Peyer's patch (tissue), 4 donors: Measurements from ENCODE around the gene TGFB3. TPM values are rescaled to one million over a fixed set of nuclear protein-coding genes. Genes with fewer than 3 reads are reported as not detected.
A peak's percentile ranks its signal among the peaks of the same experiment; 100 is the strongest.

Experiments
- DNase-seq, 3 donors: peaks; one replicate each; pipeline ENCODE4 v3.0.0-alpha.2; 2017 to 2019
- H3K27ac ChIP-seq, 4 donors: fragments of 200-600 bp; sonication (generic); one replicate each; pipeline ENCODE4 v1.5.1; 2016 to 2019
- H3K27me3 ChIP-seq, 2 donors: fragments of 200-600 bp; sonication (generic); one replicate each; pipeline ENCODE4 v1.5.1; 2019
- H3K36me3 ChIP-seq, 3 donors: fragments of 200-600 bp; sonication (generic); one replicate each; pipeline ENCODE4 v1.5.1; 2016 to 2019
- H3K4me1 ChIP-seq, 4 donors: fragments of 200-600 bp; sonication (generic); one replicate each; pipeline ENCODE4 v1.5.1; 2016 to 2019
- H3K4me3 ChIP-seq, 4 donors: fragments of 200-600 bp; sonication (generic); 1 replicate in 3 of 4; 2 replicates in 1 of 4; pipeline ENCODE4 v1.5.1; 2016 to 2019; ENCODE audit warnings: mild to moderate bottlenecking in 1 of 4
- H3K9me3 ChIP-seq, 4 donors: fragments of 200-600 bp; sonication (generic); one replicate each; pipeline ENCODE4 v1.5.1; 2016 to 2019; ENCODE audit warnings: mild to moderate bottlenecking in 1 of 4
- CTCF ChIP-seq, 6 experiments: fragments of 450-650 bp in 4 of 6; fragments of 200-600 bp in 2 of 6; sonication (generic) in 1 of 6; IDR thresholded peaks; one replicate each; pipeline ENCODE4 v1.5.1; 2017 to 2019; ENCODE audit warnings: antibody characterized with exemption in 6 of 6, mild to moderate bottlenecking in 3 of 6, moderate library complexity in 1 of 6
- POLR2A ChIP-seq, 2 donors: fragments of 450-650 bp; IDR thresholded peaks; one replicate each; pipeline ENCODE4 v1.5.1; 2017; ENCODE audit warnings: antibody characterized with exemption in 2 of 2, mild to moderate bottlenecking in 2 of 2, moderate library complexity in 2 of 2
- total RNA-seq, 4 donors: library from RNA; depleted of rRNA; stranded (reverse); fragments of >200 nt; gene quantifications; one replicate each; pipeline ENCODE4 v1.1.0, GENCODE V29; 2016

Gene TGFB3
- total RNA-seq, 4 donors from 2014 or later: 4.2 to 9.2 (median 6.4) TPM

DNA sequence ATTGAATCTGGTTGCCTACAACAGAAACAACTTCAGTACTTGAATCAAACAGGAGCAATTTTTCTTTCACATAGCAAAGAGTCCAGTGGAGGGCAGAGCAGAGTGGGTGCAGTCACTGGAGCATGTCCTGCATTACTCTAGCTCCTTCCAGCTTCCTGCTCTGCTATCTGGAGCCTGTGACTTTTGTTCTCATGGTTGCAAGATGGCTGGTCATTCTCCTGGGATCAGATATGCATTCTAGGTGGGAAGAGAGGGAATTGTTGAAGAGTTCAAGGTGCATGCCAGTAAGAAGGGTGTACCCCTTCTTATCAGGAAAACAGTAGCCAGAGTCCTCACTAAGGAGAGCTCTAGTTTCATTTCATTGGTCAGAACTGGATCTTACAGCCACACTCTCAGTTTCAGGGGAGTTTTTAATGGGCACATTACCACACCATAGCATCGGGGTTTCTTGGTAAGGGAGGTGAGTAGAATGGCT, 11.8 kb upstream of the TGFB3 start:
- Histone ChIP-seq H3K27ac (peak overlapping the region in 2 of 4 donors; percentile 54 to 63), H3K9me3 (no peaks in the 10 kb centered on the region), H3K4me1 (peaks cover 0 to 10% (median 0%) of the 10 kb centered on the region in 4 donors), H3K36me3 (peaks cover 0 to 25% (median 0%) of the 10 kb centered on the region in 3 donors), H3K27me3 (no peaks in the 10 kb centered on the region), H3K4me3 (no peak overlapping the region)
- DNase-seq: peak in 1 of 3 donors; percentile 63
- TF ChIP-seq CTCF (IDR thresholded peaks at IDR 0.05) (peak in 3 of 6 experiments; percentile 27 to 40 (median 38)), POLR2A (IDR thresholded peaks at IDR 0.05) (no peak)

DNA sequence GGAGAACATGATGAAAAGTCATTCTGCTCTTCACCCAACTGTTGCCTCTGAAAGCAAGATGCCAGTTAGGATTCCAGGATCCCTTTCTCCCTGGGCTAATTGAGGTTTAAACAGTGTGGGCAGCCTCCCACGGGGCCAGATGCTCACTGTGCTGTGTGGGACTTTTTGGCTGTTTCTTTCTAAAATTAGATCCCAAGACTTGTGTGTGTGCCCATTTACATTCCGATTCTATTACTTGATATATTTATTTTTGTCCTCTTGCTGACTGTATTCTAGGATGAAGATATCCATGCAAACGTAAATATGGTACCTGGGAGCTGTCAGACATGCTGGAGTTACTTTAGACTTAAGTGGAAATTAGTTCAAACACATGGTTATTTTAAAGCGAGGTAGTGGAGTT, 10.0 kb upstream of the TGFB3 start:
- Histone ChIP-seq H3K4me3 (no peak overlapping the region), H3K9me3 (no peaks in the 10 kb centered on the region), H3K36me3 (peaks cover 0 to 7% (median 0%) of the 10 kb centered on the region in 3 donors), H3K27me3 (no peaks in the 10 kb centered on the region), H3K4me1 (peaks cover 0 to 10% (median 0%) of the 10 kb centered on the region in 4 donors), H3K27ac (peak overlapping the region in 3 of 4 donors; percentile 5 to 49 (median 7))
- DNase-seq: no peak
- TF ChIP-seq CTCF (IDR thresholded peaks at IDR 0.05) (no peak), POLR2A (IDR thresholded peaks at IDR 0.05) (no peak)

DNA sequence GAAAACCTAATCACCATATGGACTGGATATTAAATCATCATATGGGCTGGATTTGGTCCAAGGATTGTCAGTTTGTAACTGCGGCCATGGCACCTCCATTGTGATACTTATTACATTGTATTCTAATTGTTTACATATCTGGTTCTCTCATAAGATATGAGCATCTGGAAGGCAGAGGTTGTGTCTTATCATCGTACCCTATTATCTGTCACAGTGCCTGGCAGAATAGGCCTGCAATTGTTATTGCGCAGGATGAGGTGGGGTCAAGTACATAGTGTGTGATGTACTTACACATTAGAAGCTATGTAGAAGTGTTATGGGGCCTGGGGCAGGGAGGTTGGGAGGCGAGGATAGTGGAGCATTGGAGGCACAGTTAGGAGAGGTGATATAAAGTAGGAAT, 8.5 kb upstream of the TGFB3 start:
- Histone ChIP-seq H3K27me3 (no peaks in the 10 kb centered on the region), H3K27ac (no peak overlapping the region), H3K36me3 (peaks cover 0 to 6% (median 0%) of the 10 kb centered on the region in 3 donors), H3K4me1 (peaks cover 0 to 16% (median 0%) of the 10 kb centered on the region in 4 donors), H3K9me3 (no peaks in the 10 kb centered on the region), H3K4me3 (no peak overlapping the region)
- DNase-seq: no peak
- TF ChIP-seq POLR2A (IDR thresholded peaks at IDR 0.05) (no peak), CTCF (IDR thresholded peaks at IDR 0.05) (no peak)

DNA sequence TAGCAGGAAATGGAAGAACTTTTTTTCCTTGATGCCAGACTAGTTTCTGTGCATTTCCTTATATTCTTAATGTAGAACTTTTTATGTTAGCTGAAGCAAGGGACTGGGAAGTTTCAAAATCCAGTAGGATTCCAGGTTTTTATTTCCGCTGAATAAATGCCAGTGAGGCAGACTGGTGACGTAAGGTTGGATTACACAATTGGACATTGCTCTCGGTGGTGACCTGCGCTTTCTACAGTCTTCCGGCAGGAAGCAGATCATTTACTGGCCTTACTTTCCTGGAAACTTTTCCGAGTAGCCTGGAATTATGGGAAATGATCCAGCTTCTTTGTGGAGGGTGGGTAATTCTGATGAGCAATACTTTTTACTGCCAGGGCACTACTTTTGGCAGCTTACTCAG, 7.3 kb upstream of the TGFB3 start:
- Histone ChIP-seq H3K9me3 (no peaks in the 10 kb centered on the region), H3K27ac (peak overlapping the region in 3 of 4 donors; percentile 47 to 68 (median 61)), H3K4me3 (no peak overlapping the region), H3K27me3 (no peaks in the 10 kb centered on the region), H3K4me1 (peaks cover 0 to 16% (median 0%) of the 10 kb centered on the region in 4 donors), H3K36me3 (peaks cover 0 to 6% (median 0%) of the 10 kb centered on the region in 3 donors)
- TF ChIP-seq CTCF (IDR thresholded peaks at IDR 0.05): peak in 3 of 6 experiments; percentile 5 to 23 (median 15)
- no peak for TF ChIP-seq POLR2A (IDR thresholded peaks at IDR 0.05)
- DNase-seq: peak in 1 of 3 donors; percentile 72

DNA sequence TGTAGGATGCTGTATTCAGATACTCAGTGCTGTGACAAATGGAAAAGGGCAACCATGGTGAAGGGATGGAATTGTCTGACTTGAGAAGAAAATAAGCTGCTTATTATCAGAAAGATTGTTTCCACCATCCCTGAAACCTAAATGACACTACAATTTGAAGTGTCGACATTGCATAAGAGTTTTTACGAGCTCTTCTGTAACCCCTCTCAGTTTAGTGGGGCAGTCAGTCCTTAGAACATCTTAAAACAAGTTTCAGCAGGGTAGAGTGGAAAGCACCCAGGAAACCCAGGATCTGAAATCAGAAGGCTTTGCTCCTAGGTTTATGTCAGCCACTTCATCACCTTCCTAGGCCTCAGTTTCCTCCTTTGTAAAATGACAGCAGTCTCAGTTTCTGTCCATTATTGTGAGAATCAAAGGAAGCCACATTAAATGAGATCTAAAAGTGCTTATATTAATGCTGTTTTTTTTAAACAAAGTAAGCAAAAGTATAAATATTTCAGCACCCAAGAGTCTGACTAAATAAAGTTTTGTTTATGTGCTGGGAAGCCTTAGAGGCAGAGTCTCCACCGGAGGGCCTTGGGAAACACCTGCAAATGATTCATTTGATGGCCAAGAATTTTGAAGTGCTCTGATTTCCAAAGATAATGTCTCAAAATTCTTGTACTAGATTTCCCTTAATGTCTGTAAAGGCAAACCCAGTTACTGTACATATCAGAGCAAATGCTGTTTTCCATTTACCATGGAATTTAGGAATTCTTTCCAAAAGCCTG, 5.6 kb upstream of the TGFB3 start:
- no peak for TF ChIP-seq POLR2A (IDR thresholded peaks at IDR 0.05)
- TF ChIP-seq CTCF (IDR thresholded peaks at IDR 0.05): no peak
- no peak overlapping the region for H3K27ac ChIP-seq

More for the DNA sequence above, 5.6 kb upstream of the TGFB3 start:
- DNase-seq: no peak
- H3K4me3 ChIP-seq: no peak overlapping the region
- H3K4me1 ChIP-seq: peaks cover 0 to 7% (median 0%) of the 10 kb centered on the region in 4 donors
- peaks cover 0 to 6% (median 0%) of the 10 kb centered on the region in 3 donors for H3K36me3 ChIP-seq
- H3K27me3 ChIP-seq: no peaks in the 10 kb centered on the region
- no peaks in the 10 kb centered on the region for H3K9me3 ChIP-seq
